ENCODE results near the gene LSM4. TPM values are rescaled to one million over a fixed set of nuclear protein-coding genes. Genes with fewer than 3 reads are reported as not detected.
A peak's percentile ranks its signal among the peaks of the same experiment; 100 is the strongest.

LSM4 gene
- total and polyA plus RNA-seq, 2 of the 13 experiments (the other 11 are each of a cell fraction or from before 2014, with no cell fraction given): 65.8 to 166 TPM

DNA sequence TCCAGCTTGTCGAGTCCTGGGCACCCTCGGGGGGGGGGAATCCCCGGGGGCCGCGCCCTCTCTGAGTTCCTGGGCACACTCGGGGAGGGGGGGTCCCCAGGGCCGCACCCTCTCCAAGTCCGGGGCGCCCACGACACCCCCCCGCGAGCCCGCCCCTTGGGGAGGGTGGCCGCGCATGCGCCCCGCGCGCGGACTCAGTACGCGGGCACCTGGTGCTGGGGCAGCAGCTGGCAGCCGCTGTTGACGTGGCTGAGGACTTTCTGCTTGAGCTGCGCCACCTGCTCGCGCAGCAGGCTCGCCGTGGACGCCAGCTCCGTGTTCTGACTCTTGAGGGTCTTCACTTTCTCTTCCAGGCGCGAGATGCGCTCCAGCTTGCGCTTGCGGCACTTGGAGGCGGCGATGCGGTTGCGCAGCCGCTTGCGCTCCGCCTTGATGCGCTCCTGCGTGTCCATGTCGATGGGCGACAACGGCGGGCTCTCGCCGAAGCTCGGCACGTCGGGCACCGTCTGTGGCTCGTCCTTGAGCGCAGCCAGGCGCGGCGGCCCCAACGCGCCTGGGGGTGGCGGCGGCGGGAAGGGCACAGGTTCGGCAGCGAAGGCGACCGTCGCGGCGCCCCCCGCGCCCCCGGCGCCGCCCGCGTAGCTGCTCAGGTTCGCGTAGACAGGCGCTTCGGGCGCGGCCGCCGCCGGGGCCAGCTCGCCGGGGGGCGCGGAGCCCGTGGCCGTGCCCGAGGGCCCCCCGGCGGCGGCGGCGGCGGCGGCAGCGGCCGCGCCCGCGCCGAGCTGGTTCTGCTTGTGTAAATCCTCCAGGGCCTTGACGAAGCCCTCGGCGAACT, 42.4 kb downstream of the LSM4 start (continued):
- TF ChIP-seq FOXC1 (CRISPR knock-in tag; IDR thresholded peaks at IDR 0.05; ENCODE audit: borderline replicate concordance) (peak; percentile 60; the same call in 1 of the 2 replicates), ZNF660 (CRISPR knock-in tag; IDR thresholded peaks at IDR 0.05; ENCODE audit: borderline replicate concordance, low read depth) (no peak), CBFB (CRISPR knock-in tag; IDR thresholded peaks at IDR 0.05) (0 out of 2 replicates have a peak, but pooled peaks have one; percentile 26), MBNL3 (CRISPR knock-in tag; conservative IDR thresholded peaks at IDR 0.05) (no peak), REL (CRISPR knock-in tag; conservative IDR thresholded peaks at IDR 0.05) (0 out of 2 replicates have a peak, but pooled peaks have one; percentile 2), KLF9 (CRISPR knock-in tag; IDR thresholded peaks at IDR 0.05; ENCODE audit: low read depth) (no peak), FOXM1 (CRISPR knock-in tag; IDR thresholded peaks at IDR 0.05) (no peak), JUN (CRISPR knock-in tag; IDR thresholded peaks at IDR 0.05) (no peak), ZNF382 (CRISPR knock-in tag; IDR thresholded peaks at IDR 0.05; ENCODE audit: borderline replicate concordance) (no peak), ZNF24 (IDR thresholded peaks at IDR 0.05) (no peak), NFIB (CRISPR knock-in tag; IDR thresholded peaks at IDR 0.05; ENCODE audit: borderline replicate concordance) (no peak), SIX4 (CRISPR knock-in tag; IDR thresholded peaks at IDR 0.05) (no peak), ZNF629 (CRISPR knock-in tag; conservative IDR thresholded peaks at IDR 0.05) (no peak), ZNF292 (CRISPR knock-in tag; IDR thresholded peaks at IDR 0.05; ENCODE audit: borderline replicate concordance, low read depth) (no peak), PRPF4 (IDR thresholded peaks at IDR 0.05; ENCODE audit: low read depth, low read length, poor library complexity, severe bottlenecking) (no peak), MAF1 (CRISPR knock-in tag; IDR thresholded peaks at IDR 0.05; ENCODE audit: borderline replicate concordance) (no peak), CENPT (CRISPR knock-in tag; IDR thresholded peaks at IDR 0.05; ENCODE audit: low read depth) (0 out of 2 replicates have a peak, but pooled peaks have one; percentile 16), GABPA (IDR thresholded peaks at IDR 0.05; ENCODE audit: low read depth, low read length) (no peak), GABPA (CRISPR knock-in tag; IDR thresholded peaks at IDR 0.05; ENCODE audit: low read depth) (no peak), ZNF468 (CRISPR knock-in tag; IDR thresholded peaks at IDR 0.05) (no peak), TBX2 (CRISPR knock-in tag; IDR thresholded peaks at IDR 0.05; ENCODE audit: borderline replicate concordance) (peak; percentile 53)
- TF ChIP-seq, protein P1, sequence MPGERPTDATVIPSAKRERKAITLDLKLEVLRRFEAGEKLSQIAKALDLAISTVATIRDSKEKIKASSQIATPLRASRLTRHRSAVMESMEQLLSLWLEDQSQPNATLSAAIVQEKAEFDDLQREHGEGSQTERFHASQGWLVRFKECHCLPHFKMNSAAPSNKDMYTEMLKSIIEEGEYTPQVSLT (CRISPR knock-in tag; IDR thresholded peaks at IDR 0.05; ENCODE audit: borderline replicate concordance, low read depth): no peak
- TF ChIP-seq, protein P2, sequence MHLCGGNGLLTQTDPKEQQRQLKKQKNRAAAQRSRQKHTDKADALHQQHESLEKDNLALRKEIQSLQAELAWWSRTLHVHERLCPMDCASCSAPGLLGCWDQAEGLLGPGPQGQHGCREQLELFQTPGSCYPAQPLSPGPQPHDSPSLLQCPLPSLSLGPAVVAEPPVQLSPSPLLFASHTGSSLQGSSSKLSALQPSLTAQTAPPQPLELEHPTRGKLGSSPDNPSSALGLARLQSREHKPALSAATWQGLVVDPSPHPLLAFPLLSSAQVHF (CRISPR knock-in tag; IDR thresholded peaks at IDR 0.05): no peak
- TF ChIP-seq, protein P3, sequence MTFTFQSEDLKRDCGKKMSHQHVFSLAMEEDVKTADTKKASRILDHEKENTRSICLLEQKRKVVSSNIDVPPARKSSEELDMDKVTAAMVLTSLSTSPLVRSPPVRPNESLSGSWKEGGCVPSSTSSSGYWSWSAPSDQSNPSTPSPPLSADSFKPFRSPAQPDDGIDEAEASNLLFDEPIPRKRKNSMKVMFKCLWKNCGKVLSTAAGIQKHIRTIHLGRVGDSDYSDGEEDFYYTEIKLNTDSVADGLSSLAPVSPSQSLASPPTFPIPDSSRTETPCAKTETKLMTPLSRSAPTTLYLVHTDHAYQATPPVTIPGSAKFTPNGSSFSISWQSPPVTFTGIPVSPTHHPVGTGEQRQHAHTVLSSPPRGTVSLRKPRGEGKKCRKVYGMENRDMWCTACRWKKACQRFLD (CRISPR knock-in tag; IDR thresholded peaks at IDR 0.05; ENCODE audit: borderline replicate concordance): no peak
- TF ChIP-seq, protein P4, sequence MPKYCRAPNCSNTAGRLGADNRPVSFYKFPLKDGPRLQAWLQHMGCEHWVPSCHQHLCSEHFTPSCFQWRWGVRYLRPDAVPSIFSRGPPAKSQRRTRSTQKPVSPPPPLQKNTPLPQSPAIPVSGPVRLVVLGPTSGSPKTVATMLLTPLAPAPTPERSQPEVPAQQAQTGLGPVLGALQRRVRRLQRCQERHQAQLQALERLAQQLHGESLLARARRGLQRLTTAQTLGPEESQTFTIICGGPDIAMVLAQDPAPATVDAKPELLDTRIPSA (CRISPR knock-in tag; IDR thresholded peaks at IDR 0.05; ENCODE audit: borderline replicate concordance): no peak
- TF ChIP-seq, protein P5, sequence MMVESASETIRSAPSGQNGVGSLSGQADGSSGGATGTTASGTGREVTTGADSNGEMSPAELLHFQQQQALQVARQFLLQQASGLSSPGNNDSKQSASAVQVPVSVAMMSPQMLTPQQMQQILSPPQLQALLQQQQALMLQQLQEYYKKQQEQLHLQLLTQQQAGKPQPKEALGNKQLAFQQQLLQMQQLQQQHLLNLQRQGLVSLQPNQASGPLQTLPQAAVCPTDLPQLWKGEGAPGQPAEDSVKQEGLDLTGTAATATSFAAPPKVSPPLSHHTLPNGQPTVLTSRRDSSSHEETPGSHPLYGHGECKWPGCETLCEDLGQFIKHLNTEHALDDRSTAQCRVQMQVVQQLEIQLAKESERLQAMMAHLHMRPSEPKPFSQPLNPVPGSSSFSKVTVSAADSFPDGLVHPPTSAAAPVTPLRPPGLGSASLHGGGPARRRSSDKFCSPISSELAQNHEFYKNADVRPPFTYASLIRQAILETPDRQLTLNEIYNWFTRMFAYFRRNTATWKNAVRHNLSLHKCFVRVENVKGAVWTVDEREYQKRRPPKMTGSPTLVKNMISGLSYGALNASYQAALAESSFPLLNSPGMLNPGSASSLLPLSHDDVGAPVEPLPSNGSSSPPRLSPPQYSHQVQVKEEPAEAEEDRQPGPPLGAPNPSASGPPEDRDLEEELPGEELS (CRISPR knock-in tag; IDR thresholded peaks at IDR 0.05): peak; percentile 35; the same call in 1 of the 2 replicates
